ENCODE measurements around the gene STK39.
"Not testable (repeated sequence)": the region's sequence is repeated elsewhere in the genome, so short reads cannot be mapped to it uniquely, and the experiment has no call there.

Gene STK39

GRCh38 chr2:168247341-168248261, at the start of gene STK39:
Gene STK39 (minus strand): TSS chr2:168247595. CDS start chr2:168247435, 160 bp downstream.
- peak; percentile 78 for DNase-seq (ENCODE audit: low read depth)

DNA sequence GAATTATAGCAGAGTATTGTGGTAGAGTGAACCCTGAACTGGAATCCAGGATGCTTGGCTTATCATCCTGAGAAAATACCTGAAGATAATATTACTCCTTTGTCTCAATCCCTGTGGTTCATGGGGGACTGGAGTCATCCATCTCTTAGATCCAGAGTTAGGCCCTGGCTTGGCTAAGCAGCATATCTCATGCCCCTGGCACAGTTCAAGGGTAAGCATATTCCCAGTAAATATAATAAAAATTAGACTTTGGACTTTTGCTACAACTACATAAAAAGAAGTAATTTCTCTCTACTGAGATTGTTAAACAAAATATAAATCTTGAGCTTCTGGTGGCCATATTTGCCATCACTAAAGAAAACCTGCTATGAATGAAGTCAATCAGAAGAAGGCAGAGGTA, 47.7 kb upstream of the STK39 start:
- no peak for DNase-seq (ENCODE audit: low read depth)

DNA sequence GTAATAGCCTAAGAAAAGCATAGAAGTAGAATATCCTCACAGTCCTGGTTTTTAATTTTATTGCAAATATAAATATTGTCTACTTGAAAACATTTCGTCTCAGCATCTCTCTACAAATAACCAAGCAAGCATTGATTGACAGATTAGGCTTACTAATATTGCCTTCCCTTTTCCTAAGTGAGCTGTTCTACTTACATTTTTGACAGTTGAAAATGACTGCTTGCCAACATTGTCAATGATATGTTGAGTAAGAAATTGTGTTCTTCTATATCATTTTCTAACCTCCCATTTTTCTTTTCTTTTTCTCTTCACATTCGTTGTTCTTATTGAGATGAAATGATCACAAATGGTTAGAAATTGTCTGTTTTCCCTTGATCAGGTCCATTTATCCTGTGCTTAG, 47.0 kb upstream of the STK39 start:
- DNase-seq (ENCODE audit: low read depth): no peak

GRCh38 chr2:168293766-168294165, 46.4 kb upstream of the STK39 start:
- DNase-seq (ENCODE audit: low read depth): no peak

- no peak for DNase-seq (ENCODE audit: low read depth)
Measured at GRCh38 chr2:168290391-168290790, 43.0 kb upstream of the STK39 start.

DNA sequence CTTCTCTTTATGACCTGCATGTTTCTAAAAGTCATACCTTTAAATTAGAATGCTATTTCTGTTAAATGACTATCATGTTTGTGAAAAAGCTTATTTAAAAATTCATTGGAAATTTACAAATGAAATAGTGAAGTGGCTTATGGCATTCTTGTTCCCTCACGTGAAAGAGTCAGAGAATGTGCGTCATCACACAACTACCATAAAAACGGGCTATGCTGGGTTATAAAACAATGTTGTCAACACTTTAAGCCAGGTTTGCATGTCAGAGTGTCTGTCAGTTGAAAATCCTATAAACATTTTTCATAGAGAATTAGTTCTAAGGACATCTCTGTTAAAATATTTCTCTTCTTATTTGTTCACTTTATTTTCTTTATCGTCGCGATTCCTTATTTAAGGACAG, 42.5 kb upstream of the STK39 start:
- DNase-seq (ENCODE audit: low read depth): no peak

GRCh38 chr2:168286535-168286934, 39.1 kb upstream of the STK39 start:
- no peak for DNase-seq (ENCODE audit: low read depth)

GRCh38 chr2:168278424-168278888, 31.1 kb upstream of the STK39 start:
- peak; percentile 89 for DNase-seq (ENCODE audit: low read depth)

GRCh38 chr2:168277276-168277675, 29.9 kb upstream of the STK39 start:
- no peak for DNase-seq (ENCODE audit: low read depth)

- DNase-seq (ENCODE audit: low read depth): no peak
Measured at GRCh38 chr2:168272225-168272624, 24.8 kb upstream of the STK39 start.

GRCh38 chr2:168262926-168263325, 15.5 kb upstream of the STK39 start:
- not testable (repeated sequence) for DNase-seq (ENCODE audit: low read depth)

GRCh38 chr2:168256448-168256847, 9.1 kb upstream of the STK39 start:
- DNase-seq (ENCODE audit: low read depth): no peak

GRCh38 chr2:168255866-168256265, 8.5 kb upstream of the STK39 start:
- DNase-seq (ENCODE audit: low read depth): no peak

DNA sequence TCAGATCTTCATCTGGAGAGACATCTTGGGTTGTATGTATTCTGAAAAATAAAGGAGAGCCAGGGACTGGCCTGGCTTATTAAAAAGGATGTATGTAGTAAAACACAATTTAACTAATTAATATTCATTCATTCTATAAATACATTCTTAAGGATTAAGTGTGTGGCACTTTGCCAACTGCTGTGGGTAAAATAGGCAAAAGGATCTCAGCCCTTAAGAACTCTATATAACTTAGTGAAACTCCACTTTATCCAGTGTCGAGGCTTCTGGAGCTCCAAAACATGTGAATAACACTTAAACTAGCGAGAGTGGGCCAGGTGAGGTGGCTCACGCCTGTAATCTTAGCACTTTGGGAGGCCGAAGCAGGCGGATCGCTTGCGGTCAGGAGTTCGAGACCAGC, 7.7 kb upstream of the STK39 start:
- DNase-seq (ENCODE audit: low read depth): no peak

DNA sequence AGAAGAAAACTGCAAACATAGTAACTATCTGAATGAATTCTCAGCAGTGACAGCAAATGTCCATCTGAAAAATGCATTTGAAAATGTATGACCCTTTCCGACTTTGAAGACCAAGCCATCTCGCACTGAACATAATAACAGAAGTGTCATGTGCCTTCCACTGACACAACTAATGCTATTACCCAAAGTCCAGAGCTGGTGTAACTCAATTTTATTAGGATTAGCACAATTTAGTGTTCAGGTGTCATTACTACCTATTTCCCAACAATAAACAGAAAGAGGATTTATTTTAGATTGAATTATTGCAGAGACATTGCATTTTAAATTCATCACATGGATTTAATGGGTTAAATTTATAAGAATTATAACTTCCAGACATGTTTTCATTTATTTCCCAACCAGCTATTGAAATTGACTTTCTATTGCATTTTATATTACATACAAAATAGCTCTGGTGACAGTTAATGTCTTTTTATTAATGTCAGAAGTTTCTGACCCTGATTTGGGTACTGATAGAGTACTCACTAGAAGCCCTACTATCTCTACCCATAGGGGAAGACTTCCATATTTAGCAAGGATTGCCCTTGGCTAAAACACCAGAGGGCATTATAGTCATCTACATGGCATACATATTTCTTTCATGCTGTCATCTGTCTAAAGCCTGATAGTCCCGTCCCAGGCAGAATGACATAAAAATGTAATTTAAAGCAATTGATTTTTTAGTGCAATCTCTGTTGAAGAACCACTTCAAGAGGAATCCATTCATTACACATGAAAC, 7.0 kb upstream of the STK39 start:
- peak; percentile 31 for DNase-seq (ENCODE audit: low read depth)

DNA sequence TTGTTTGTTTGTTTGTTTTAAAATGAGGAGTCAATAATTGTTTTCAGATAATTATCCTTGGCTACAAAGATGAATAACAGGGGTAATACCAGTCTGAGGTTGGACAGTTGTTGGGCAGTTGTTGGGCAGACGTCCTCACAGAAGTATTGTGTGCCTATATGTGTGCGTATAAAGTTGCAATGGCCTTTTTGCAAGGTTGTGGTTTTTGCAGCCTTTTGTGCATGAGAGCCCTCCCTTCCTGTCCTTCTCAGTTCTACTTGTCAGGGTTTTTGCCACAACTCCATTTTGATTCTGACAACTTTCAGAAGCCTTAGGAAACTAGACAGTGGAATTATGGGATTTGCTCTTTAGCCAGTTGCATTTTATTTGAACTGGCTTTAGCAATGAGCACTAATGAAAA, 6.0 kb upstream of the STK39 start:
- DNase-seq (ENCODE audit: low read depth): no peak

DNA sequence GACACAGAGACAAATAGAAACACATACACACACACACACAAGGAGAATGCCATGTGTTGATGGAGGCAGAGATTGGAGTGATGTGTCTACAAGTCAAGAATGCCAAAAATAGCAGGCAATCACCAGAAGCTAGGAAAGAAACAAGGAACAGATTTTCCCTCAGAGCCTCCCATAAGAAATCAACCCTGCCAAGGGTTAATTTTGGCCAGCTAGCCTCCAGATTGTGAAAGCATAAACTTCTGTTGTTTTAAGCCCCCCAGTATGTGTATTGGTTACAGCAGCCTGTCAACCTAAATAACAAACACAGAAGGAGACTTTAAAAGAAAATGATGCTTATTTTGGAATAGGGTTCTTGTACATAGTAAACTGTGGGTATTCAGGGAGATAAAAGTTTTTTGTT, 5.6 kb upstream of the STK39 start:
- DNase-seq (ENCODE audit: low read depth): no peak

DNA sequence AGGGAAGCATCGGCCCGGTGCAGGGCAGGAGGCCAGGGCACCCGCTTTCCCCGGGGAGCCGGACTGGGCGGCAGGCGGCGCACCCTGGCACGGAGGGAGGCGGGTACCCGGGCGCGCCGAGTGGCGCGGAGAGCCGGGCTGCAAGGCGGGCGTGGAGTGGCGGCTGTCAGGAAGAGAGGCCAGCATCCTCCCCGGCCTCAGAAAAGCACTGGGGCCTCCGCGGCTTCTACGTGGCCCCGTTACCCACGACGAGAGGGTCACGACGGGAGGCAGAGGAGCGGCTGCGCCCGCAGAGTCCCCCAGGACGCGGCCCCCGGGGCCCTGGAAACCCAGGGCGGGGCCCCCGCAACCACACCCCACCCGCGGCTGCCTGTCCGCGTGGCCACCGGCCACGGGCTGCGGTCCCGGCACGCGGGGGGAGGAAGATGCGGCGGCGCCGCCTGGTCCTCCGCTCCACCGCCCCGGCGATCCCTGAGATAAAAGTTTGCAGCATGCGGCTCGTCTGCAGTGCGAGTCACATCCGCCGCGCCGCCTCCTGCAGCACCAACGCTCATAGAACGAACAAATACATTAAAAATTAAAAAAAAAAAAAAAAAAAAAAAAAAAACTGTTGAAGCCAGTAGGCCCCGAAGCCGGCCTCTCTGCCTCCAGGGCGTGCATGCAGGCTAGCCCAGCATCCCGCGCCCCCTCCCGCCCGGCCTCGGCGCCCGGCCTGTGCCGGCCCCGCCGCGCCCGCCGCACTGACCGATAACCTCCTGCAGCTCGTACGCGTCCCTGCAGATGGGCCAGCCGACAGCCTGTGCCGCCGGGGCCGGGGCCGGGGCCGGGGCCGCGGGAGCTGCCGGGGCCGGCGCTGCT, 683 bp downstream of the STK39 start:
- DNase-seq (ENCODE audit: low read depth): peak; percentile 61

DNA sequence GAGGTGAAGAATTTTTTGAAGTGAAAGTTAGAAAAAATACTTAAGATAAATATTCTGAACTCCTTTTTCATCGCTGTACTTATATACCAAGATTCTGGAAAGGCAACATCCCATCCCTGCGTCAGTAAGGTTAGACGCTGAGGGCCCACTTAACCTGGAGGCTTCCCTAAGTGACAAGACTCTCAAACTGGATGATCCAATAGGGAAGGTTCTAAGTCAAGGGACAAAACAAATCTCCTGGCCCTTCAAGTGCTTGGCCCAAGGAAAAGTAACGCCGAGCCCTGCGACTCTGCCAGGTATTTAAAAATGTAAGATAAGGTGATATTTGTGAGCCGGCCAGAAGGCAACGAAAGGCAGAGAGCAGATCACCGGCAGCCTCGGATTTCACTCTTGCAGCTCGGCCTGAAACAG, 1.3 kb downstream of the STK39 start:
- no peak for DNase-seq (ENCODE audit: low read depth)

- peak; percentile 11 for DNase-seq (ENCODE audit: low read depth)
Measured at GRCh38 chr2:168245074-168245825, 2.1 kb downstream of the STK39 start.

- DNase-seq (ENCODE audit: low read depth): peak; percentile 60
Measured at GRCh38 chr2:168244318-168244717, 3.1 kb downstream of the STK39 start.
